NCI-H1092 (cell line): ENCODE measurements around the gene PLEKHA1.

ENCODE experiments used
- DNase-seq: peaks from one replicate; lab custom pipeline; 2025; lab: John Stamatoyannopoulos, UW

The PLEKHA1 gene

DNA sequence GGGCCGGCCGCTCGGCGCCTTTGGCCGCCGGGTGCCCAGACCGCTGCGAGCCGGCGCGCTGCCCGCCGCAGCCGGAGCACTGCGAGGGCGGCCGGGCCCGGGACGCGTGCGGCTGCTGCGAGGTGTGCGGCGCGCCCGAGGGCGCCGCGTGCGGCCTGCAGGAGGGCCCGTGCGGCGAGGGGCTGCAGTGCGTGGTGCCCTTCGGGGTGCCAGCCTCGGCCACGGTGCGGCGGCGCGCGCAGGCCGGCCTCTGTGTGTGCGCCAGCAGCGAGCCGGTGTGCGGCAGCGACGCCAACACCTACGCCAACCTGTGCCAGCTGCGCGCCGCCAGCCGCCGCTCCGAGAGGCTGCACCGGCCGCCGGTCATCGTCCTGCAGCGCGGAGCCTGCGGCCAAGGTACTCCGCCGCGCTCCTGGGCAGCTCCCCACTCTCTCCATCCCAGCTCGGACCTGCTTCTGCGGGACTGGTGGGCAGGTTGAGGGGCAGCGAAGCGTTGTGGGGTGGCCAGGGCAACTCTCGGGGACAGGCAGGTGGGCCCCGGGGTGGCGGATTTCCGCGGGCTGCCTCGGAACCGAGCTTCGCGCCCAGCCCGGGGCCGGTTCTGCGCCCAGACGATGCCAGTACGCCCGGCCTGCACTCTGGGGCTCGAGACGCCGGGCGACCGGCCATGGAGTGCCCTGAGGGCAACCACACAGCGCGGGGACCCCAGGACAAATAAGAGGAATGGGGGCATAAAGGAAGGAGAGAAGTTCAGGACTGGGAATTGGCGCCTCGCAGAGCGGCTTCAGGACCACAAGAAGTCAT lies 87.4 kb downstream of the PLEKHA1 start:
- no peak for DNase-seq

DNA sequence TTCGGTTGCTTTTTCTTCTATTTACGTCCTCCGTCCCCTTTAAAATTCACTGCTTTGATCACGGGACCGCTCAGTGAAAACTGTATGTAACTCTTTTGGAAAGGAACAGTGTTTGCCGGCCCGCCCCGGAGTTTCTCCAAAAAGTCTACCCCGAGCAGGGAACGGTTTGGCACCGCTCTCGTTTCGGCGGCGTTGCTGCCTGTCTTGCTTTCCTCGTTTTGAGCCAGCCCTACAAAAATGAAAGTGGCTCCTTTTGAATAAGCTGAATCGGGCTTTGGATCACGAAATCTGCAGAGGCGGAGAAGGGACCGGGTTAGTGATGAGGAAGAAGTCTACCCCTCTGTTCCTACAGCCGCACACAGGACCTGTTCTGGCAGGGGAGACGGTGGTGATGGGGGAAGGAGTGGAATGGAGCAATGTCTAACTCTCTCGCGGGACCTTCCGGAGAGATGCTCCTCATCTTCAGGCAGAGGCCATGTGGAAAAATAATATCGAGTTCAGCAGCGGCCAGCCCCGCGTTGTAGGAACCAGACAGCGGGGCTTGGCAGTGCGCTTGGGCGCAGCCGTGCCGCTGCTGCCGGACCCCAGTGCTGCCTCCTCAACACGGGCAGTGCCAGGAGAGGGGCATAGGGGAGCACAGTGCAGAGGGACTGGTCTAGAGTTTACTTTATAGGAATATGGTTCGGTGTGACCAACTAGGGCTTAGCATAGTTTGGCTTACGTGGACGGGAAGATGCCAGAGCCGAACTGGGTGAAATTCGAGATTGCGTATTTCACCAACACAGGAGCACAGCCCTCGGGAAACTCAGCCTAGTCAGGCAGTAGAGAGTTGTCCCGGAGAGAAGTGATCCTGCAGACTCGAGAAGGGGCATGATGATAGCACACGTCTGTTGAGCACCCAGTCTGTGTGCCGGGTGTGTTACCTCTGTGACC lies 88.3 kb downstream of the PLEKHA1 start:
- DNase-seq, result no peak

DNA sequence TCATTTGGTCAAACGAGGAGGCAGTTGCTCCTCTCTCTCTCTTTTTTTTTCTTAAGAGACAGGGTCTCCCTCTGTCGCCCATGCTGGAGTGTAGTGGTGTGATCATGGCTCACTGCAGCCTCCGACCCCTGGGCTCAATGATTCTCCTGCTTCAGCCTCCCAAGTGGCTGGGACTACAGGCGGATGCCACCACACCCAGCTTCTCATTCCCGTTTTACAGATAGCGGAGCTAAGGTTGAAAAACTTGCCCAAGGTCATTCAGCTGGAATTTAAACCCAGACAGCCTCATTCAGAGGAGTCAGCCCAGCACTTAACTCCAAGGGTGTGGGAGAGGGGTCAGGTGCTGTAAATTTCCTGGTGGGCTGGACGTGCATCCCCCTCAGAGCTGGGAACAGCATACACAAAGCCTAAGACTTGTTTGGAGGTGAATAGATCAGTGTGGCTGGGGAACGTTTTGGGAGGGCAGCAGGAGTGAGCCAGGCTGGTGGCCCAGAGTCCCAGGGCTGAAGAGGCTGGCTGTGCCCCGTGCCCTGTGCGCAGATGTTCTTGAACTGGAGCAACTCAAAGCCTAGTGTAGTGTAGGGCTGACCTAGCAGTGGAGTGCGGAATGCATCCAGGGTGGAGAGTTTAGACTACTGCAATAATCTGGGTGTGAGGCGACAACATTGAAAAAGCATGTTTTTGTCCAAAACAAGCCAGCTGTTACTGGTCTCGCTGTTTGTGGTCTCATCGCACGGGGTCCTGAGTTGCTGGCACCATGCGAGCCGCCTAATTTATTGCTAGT lies 89.2 kb downstream of the PLEKHA1 start:
- DNase-seq, result no peak

DNA sequence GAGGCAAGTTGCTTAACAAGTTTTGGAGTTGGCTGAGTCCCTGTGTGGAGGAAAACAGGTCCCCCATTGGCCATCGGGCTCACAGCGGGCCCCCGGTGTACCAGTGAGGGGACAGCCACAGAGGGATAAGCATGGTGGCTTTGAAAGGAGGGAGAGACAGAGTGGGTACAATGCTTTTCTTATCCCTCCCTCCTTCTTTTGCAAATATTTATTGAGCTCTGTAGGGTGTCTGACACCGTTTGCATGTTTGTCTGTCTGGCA lies 89.7 kb downstream of the PLEKHA1 start:
- no peak for DNase-seq

DNA sequence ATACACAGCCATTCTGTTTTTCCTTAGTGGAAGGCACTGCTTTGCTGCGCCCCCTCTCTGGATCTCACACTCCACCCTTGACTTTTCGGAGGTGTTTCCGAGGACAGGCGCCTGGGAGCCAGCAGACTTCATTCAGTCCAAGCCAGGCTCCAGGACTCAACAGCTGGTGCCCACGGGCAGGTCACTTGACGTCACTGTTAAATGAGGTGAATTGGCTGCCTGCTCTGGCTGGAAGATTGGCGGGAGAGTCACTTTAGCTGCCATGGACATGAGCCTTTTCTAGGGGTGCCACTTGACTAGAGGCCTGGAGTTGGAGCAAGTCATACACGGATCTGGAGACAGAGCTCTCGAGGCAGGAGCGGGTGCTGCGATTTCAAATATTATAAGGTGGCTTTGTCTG lies 90.1 kb downstream of the PLEKHA1 start:
- no peak for DNase-seq

DNA sequence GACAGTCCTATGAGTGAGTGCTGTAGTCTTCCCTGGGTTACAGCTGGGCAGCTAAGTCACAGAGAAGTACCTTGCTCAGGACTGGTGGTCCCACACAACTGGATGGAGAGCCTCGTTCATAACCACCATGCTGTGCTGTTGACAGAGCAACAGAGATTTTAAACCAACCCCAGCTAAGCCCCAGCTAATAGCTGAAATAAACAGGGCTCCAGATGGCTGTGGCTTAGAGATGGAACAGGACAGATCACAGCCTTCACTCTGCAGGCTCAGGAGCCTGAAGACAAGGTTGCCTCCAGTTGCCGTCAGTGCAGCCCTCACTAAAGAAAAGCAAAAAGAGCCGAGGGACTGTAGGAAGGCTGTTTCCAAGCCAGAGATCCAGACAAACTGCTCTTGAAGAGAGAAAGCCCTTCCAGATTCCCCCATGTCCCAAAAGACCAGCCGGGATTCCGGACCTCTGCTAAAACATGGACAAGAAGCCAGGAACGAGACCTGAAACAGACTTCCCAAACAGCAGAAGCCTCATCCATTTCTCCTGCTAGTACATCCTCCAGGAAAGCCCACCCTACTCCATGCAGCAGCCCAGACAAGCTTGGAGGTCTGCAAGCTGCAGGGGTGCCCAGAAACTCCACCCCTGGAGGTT lies 91.0 kb downstream of the PLEKHA1 start:
- DNase-seq, result no peak

DNA sequence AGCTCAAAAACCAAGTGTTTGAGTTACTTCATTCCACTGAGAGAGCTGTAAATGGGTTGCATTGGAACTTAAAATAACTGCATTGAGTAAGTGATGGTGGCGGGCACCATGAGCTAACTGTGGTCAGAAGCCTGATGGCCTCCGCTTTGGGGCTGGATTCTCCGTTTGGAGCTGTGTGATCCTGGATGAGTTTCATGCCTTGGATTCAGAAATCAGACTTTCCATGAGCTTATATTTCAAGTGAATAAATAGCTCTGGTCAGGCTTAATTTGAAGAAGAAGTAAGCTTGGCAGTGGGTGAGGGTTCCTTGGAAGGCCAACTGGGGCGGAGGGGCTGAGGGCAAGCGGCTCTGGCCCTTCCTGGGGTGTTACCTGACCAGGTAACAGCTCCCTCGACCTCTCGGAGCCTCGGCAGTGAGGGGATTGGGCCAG lies 92.5 kb downstream of the PLEKHA1 start:
- DNase-seq, result no peak

DNA sequence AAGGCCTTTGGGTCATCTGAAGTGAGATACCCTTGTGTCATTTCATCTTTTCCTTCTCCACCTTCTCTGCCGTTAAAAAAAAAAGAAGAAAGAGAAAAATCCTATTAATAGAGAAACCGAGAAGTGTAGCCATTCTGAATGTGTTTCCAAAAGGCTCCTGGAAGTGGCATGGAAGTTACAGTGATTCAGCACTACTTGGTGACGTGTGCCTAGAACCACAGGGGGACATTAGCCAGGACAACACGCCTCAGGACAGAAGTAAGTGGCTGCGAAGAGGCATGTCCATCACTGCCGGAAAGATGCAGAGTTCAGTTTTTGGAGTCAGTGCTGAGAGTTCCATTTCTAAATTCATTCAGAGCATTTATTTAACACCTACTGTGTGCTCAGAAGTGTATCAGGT lies 93.2 kb downstream of the PLEKHA1 start:
- DNase-seq, result no peak

DNA sequence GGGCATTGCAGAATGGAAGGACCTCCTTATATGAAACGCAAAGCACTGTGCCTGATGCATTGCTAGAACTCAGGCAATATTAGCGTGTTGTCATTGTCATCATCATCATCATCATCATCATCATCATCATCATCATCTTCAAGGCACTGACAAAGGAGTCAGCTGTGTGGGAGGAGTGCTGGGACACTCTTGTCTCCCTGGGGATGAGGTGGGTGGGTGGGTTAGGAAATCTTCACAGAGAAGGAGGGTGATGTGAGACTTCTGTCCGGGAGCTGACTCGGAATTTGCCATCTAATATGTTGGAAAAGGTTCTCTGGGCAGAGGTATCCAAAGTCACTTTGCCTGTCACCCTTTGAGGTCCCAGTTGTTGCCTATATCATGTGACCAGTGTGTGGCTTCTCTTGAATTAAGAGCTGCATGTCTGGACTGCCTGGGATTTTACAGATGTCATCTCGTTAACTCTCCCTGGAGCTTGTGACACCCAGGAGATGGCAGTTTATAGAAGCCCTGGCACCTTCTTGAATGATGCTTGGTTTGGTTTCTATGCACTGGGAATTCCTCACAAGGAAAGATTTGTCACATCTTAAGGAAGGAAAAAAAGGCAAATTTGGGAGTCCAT lies 93.9 kb downstream of the PLEKHA1 start:
- DNase-seq, result no peak

DNA sequence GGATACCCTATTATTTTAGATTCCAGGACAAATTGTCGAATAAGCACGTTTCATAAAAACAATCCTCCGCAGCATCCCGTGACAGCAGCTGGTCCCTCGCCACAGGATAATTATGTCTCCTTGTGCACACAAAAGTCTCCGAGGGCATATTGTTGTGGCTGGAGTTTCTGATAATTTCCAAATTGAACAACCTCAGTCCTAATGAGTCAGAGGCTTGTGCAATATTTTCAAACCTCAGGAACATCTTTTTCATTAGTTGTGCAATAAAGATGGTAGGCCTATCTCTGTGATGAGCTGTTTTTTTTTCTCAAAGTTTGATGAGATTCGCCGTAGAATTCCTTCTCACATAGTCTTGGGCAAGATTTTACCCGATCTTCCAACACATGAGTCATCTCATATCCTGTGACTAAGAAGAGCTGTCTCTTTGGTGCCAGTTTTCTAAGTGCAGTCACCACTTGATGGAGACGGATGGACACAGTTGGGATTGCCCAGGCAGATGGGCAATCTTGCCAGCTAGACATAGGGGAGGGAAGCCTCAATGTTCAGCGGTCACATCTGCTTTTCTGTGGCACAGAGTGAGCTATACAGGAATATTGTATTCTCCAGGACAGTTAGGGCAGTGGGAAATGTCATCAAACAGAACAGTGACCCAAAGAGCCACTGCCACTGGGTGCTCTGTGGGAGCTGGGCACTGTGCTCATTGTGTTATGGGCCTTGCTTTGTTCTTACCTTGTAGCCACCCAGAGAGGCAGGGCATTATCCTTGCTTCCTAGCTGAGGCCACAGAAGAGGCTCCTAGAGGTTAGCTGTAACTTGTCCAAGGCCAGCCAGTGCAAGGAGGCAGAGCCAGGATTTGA lies 94.6 kb downstream of the PLEKHA1 start:
- DNase-seq, result no peak

DNA sequence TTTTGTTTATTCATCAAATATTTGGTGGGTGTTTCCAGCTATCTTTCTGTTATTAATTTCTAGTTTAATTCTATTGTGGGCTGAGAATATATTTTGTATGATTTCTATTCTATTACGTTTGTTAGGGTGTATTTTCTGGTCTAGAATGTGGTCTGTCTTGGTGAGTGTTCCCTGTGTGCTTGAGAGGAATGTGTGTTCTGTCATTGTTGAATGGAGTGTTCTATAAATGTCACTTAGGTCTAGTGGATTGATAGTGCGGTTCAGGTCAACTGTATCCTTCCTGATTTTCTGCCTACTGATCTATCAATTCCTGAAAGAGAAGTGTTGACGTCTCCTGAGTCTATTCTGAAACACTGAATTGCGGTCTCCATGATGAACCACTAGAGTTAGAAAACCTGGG lies 95.3 kb downstream of the PLEKHA1 start:
- no peak for DNase-seq

DNA sequence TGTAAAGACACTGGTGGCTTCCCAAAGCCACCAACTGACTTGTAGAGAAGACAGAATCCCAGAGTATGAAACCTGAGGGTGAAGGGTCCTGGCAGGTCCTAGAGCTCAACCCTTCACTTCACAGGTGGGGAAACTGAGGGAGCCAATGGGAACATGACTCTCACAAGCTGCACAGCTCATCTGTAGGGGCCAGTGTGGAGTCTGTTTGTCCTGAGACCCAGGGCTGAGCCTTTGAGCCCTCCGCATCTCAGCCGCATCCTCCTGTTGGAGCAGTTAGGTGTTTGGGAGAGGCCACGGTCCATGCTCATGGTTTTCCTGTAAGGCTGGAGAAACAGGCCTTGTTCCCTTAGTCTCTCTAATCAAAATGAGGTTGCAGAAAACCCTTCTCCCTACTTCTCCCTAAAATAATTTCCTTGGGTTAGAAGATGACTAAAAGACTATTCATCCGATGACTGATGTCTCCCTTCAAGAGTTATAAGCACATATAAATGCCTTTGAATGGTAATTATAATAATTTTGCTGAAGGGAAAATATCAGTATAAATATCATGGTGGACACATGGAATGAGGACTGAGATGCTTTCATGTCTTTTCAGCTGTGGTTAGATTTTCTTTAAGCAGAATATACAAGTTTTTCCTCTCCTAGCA lies 97.1 kb downstream of the PLEKHA1 start:
- no peak for DNase-seq

DNA sequence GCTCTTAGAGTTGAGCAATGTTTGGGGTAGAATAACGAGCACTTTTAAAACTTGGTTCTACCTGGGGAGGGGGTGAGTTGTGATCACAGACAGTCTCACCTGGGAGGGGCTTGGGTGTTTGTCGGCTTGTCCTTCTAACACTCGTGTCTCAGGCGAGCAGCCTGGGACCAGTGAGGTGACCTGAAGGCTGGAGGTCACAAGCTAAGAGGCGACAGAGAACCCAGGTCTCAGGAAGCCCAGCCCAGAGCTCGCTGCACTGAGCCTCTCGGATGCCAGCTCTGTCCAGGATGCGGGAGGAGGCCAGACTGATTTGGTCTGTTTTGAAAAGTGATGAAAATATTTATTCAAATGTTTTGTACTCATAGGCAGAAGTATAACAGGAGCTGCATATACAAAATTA lies 98.6 kb downstream of the PLEKHA1 start:
- no peak for DNase-seq

DNA sequence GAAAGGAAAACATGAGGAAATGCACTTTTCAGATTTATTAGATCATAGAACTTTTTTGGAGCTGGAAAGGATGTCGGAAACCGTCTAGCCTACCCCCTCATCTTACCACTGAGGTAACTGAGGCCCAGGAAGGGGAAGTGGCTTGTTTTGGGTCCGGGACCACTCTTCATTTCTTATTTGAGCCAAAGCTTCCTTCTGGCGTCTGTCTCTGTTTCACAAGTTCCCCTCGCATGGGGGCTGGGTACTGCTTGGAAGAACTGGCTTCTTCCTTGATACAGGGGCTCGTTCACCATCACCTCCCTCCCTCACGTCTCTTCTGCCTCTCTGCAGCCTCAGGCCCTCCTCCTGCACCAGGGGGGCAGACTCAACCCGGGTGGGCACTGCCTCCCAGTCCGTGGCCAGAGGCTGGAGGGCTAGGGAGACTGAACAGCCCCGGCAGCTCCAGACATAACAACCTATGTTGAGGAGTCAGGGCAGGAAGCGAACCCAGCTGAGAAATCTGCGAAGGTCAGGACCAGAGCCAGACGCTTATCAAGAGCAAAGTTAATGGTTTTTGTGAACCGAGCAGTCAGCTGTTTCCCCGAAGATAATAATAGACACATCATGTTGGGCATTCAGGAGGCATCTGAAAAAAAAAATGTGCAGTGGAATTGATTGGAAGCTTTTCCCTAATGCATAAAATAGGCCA lies 99.8 kb downstream of the PLEKHA1 start:
- no peak for DNase-seq

DNA sequence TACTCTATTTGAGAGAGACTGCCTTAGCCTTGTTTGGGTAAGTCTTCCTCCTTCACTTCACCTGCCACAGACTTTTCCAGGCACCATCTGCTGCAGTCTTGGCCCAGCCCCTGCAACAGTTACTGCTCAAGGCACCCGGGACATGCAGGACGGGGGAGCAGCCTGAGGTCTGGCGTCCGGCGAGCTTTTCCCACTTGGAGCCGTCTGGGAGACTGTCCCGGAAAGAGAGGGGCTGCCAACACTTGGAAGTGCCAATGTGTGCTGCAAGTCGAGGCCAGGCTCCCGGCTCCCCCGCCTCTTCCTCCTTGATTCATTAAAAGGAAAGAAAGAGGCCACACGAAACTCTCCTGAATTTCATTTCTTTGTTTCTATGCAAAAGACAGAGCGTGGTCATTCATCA lies 100.6 kb downstream of the PLEKHA1 start:
- DNase-seq, result no peak

DNA sequence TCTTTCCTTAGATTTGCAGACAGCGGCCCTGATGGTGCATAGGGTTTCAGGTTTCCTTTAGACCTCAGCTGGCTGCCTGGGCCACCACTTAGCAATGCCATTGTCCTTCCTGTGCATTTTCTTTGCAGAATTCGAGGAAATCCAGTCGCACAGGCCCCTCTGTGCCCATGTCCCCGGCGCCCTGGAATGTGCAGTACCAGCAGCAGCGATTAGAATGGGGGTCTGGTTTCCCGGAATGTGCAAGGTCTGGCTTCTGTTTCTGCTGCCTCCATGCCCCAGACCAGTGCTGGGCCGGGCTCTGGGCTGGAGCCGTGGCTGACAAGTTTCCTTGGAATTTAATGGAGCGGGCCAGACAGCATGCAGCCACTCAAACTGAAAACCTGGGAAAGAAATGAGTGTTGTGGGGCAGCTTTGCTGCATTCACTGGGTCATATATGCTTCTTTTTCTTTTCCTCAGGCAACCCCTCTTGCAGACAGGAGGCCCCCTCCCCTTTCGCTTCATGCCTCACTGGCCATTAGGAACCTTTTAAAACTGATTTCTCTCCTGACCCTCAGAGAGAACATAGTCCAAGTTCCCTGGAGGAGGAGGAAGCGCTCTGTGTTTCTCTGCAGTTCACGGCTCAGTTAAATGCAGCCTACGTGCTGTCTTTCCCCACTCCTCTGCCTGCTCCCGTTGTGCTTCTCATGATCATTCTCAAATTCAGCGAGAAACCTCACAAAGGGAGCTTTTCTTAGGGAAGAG lies 101.3 kb downstream of the PLEKHA1 start:
- DNase-seq, result no peak

DNA sequence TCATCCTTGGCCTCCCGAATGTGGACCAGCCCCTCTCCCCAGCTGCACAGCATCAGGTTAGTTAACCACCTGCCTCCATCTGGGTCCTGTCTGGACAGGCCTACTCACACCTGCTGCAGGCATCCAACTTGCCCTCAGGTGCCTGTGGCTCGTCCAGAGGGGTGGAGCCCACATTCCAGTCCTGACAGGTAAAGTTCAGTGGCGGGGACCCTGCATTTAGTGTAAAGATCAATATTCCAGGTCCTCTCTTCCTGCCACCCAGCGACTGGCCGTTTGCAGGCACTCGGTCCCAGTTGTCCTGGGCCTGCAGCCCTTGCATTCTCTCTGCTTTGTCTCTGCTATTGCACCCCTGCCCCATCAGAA lies 101.8 kb downstream of the PLEKHA1 start:
- no peak for DNase-seq

DNA sequence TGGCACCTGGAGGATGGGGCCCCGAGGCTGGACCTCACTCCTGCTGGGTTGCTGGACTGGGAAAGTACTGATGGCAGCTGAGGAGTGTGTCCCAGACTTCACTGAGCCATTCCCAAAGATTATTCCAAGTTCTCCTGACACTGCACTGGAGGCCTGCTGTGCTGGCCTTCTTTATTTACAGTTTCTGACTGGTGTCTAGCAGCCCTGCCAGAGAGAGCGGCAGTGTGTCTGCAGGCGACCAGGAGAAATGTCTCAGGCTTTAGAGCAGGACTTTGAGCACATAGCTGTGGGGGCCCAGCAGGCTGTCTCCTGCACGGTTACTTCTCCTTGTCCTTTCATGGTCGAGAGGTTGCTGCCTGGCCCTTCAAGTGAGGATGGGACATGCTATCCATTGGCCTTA lies 102.9 kb downstream of the PLEKHA1 start:
- DNase-seq, result no peak

DNA sequence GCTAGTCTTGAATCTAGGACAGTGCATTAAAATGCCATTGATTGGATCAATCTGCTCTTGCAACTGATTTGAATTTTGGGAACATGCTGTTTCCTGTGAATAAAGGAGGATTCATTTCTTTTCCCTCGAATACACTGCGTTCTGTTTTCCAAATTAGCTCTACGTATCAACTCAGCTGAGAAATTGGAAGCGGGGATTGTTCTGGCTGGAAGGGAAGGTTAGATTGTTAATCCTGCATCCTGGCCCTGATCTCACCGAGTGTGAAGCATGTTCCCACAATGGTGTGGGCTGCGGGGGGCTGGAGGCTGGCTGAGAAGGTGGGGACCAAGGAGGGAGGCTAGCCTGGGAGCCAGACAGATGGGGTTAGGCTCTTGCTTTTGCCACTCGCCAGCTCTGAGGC lies 104.5 kb downstream of the PLEKHA1 start:
- no peak for DNase-seq
